GM19035 (cell line): ENCODE measurements around the gene CNN2.

Experiments used
- ATAC-seq: cut with Tn5 transposase; IDR thresholded peaks from one replicate; pipeline ENCODE4 v1.9.1; 2021; ENCODE audit not compliant: unreplicated experiment

Gene CNN2

DNA sequence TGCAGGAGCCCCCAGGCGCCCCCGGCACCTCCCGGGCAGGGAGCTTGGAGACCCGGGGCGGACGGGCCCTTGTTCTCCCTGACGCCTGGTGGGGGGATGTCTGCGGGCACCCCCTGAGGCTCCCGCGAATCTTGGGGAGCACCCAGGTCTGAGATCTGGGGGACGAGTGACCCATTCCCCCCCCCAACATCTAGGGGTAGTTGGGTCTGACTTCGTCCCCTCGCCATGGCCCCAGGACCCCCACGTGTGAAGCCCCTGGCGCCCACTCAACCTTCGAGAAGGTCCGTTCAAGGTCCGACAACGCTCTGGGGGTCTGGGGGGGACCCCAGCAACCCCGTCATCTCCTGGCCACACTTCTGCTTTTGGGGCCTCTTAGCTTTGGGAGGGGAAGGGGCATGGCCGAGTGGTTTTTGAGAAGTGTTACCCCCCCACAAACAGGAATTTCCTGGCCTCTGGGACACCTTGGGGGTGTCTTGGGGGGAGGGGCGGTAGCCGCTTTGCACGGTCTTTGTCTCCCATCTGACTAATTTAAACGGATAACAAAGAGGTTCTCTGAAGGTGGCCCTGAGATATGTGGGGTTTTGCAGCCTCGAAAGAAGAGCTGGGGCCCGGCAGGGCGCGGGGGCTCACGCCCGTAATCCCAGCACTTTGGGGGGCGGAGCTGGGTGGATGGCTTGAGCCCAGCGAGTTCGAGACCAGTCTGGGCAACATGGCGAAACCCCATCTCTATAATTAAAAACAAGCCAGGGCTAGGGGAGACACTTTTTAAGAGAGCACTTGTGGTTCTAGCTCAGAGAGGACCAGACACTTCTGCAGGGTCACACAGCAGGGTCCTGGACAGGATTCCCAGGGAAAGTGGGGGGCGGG is 608 bp downstream of the CNN2 start:
- no peak for ATAC-seq

DNA sequence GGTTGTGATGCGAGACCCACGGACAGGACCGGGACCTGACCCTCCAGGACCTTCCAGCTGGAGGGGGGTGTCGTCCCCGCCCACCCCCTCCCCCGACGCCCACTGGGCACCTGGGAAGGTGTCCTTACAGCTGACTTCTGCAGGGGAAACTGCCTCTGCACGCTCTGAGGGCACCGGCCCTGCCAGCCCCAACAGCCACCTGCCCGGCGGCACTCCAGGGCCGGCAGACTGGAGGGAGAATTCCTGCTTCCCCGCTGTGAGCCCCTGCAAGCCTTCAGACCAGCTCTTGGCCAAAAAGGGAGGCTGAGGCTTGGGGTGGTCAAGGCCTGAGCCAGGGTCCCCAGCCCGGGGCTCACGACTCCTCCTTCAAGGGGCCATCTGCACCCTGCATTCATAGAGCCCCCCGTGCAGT is 1.2 kb downstream of the CNN2 start:
- ATAC-seq, result no peak

GRCh38 chr19:1028062-1028926 is 1.9 kb downstream of the CNN2 start:
- ATAC-seq, result no peak

DNA sequence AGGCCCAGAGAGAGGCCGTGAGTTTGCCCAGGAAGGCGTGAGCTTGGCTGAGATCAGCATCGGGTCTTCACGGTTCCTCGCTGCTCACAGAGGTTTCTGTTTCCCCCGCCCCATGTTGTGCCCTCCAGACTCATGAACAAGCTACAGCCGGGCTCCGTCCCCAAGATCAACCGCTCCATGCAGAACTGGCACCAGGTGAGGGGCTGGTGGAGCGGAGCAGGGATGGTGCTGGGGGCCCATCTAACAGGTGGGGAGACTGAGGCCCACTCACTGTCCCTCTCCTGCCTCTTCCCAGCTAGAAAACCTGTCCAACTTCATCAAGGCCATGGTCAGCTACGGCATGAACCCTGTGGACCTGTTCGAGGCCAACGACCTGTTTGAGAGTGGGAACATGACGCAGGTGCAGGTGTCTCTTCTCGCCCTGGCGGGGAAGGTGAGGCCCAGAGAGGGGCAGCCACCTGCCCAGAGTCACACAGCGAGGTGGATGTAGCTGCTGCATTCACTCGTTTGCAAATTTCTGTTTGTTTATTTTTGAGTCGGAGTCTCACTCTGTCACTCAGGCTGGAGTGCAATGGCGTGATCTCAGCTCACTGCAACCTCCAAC is 6.0 kb downstream of the CNN2 start:
- no peak for ATAC-seq

DNA sequence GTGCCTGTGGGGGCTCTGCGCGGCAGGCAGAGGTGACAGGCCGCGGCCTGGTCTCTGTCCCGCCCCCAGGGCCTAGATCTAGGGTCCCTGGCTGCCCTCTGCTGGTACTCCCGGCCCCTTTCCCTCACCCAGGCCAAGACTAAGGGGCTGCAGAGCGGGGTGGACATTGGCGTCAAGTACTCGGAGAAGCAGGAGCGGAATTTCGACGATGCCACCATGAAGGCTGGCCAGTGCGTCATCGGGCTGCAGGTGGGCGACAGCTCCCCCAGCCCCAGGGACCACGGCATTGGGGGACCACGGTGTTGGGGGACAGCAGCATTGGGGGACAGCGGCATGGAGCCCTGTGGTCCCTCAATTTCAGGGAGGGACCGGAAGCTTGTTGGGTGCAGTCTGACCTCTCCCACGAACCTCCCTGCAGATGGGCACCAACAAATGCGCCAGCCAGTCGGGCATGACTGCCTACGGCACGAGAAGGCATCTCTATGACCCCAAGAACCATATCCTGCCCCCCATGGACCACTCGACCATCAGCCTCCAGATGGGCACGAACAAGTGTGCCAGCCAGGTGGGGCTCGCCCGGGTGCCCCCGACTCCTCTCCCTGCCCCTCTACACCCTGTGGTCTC is 9.7 kb downstream of the CNN2 start:
- ATAC-seq, result no peak

DNA sequence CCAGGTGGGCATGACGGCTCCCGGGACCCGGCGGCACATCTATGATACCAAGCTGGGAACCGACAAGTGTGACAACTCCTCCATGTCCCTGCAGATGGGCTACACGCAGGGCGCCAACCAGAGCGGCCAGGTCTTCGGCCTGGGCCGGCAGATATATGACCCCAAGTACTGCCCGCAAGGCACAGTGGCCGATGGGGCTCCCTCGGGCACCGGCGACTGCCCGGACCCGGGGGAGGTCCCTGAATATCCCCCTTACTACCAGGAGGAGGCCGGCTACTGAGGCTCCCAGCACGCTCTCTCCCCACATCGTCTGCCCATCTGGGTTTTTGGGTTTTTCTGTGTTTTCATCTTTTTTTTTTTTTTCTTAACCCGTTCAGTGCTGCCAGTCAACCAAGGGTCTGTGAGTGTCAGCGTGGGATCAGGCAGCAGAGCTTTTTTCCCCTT is 11.2 kb downstream of the CNN2 start:
- ATAC-seq, result no peak

- ATAC-seq, result no peak
These were observed 12.7 kb downstream of the CNN2 start for GRCh38 chr19:1038978-1039645.

DNA sequence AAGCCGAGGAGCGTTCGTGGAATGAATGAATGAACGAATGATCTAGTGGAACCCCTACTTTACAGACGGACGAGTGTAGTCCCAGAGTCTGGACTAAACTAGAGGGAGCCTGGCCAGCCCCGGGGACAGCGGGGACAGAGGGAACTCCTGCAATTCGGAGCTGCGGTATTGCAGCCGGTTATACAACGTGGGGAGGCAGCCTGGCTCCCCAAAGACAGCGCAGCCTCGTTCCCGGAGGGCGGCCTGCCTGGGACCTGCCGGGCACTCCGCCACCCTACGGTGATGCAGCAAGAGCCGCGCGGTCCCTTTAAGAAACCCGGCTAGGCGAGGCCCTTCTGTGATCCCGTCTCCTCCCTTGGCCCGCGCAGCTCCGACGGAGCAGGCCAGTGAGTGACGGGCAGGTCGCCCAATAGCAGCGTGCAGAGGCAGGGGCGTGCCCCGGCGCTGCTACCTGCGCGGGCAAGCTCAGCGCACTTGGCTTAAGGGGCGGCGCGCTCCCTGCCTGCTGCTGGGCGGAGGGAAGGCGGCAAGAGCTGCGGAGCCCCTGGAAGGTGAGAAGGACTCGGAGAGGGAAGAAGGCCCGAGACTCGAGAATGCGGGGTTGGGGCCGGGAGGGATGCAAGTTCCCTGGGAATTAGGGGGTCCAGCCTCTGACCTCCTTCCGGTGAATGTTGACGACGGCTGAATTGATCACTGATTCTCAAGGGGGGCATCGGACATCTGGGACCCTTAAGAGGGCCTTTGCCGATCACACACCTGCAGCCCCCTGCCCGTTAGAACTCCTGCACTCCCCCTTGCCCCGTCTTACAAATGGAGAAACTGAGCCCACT is 13.5 kb downstream of the CNN2 start, which contains the start of gene ABCA7:
Gene ABCA7, plus strand, starts transcription at position 462 of the 830 bp plus-strand sequence. CDS start 1,255 bp downstream, outside the sequence.
- peak; percentile 75 for ATAC-seq

DNA sequence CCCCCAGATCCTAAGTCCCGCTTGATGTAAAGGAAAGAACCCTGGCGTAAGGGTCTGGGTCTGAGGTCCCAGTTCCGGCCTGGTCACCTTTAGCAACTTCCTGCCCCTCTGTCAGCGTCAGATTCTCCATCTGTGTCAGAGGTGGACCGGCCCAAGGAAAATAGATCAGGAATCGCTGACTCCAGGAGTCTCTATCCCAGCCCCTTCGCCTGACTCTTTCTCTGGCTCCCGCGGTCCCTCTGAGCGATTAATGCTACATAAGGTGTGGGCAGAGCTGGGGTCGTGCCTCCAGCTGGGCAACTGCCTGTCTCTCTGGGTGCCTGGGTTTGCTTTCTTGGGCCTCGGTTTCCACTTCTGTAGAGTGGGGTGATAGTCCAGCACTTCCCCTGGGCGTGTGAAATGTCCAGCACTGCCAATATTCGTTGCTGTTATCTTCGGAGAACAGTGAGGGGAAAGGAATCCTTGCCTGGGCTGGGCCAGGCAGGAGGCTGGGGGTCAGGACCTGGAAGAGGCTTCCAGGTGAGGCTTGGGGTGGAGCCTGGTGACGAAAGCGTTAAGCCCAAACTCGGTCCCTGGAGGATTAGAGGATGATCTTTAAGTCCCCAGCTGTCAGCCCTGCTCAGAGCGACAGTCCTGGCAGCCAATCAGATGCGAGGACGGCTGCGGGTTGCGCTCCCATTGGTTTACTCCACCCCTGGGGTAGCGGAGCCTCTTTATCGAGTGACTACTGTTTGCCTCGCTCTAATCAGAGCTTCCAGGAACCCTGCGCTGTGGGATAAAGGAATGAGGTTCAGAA is 14.3 kb downstream of the CNN2 start:
- ATAC-seq, result no peak

DNA sequence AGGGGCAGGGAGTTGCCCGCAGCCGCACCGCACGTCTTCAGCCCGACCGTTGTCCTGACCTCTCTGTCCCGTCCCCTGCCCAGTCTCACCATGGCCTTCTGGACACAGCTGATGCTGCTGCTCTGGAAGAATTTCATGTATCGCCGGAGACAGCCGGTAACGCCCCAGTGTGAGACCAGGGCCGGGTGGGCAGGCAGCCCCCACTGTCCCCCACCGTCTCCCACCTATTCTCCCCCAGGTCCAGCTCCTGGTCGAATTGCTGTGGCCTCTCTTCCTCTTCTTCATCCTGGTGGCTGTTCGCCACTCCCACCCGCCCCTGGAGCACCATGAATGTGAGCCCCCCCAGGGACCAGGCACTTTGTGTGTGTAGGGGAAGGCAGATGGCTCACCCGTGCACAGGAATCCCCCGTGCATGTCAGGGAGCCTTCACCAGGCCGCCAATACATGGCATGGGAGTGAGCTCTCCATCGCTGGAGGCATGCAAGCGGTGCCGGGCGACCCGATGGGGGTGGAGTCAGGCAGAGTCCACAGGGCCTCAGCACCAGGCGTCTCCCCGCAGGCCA is 14.9 kb downstream of the CNN2 start:
- no peak for ATAC-seq

DNA sequence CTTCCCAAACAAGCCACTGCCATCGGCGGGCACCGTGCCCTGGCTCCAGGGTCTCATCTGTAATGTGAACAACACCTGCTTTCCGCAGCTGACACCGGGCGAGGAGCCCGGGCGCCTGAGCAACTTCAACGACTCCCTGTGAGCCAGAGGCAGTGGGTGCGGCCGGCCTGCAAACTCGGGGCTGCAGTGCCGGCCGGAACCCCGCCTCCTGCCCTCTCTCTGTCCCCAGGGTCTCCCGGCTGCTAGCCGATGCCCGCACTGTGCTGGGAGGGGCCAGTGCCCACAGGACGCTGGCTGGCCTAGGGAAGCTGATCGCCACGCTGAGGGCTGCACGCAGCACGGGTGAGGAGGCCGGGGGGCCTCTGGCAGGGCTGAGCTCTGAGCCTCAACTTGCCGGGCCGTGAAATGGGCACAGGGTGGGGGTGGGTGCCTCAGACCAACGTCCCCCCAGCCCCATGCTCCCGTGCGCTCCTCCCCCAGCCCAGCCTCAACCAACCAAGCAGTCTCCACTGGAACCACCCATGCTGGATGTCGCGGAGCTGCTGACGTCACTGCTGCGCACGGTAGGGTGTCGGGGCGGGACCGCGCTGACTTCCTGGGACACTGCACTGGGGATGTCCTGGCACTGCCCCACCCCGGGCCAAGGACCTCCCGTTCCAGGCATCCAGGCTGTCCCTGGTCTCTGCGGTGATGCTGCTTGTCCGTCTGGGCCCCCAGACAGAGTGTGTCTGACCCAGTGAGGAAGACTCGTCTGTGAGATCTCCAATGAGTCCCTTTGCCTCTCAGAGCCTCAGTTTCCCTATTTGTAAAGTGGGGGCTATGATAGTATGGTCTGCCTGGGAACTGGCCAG is 15.7 kb downstream of the CNN2 start:
- no peak for ATAC-seq

GRCh38 chr19:1042689-1043511 is 16.5 kb downstream of the CNN2 start:
- no peak for ATAC-seq

GRCh38 chr19:1045247-1045603 is 18.8 kb downstream of the CNN2 start:
- no peak for ATAC-seq

- ATAC-seq, result no peak
These were observed 19.8 kb downstream of the CNN2 start for GRCh38 chr19:1046117-1046626.

DNA sequence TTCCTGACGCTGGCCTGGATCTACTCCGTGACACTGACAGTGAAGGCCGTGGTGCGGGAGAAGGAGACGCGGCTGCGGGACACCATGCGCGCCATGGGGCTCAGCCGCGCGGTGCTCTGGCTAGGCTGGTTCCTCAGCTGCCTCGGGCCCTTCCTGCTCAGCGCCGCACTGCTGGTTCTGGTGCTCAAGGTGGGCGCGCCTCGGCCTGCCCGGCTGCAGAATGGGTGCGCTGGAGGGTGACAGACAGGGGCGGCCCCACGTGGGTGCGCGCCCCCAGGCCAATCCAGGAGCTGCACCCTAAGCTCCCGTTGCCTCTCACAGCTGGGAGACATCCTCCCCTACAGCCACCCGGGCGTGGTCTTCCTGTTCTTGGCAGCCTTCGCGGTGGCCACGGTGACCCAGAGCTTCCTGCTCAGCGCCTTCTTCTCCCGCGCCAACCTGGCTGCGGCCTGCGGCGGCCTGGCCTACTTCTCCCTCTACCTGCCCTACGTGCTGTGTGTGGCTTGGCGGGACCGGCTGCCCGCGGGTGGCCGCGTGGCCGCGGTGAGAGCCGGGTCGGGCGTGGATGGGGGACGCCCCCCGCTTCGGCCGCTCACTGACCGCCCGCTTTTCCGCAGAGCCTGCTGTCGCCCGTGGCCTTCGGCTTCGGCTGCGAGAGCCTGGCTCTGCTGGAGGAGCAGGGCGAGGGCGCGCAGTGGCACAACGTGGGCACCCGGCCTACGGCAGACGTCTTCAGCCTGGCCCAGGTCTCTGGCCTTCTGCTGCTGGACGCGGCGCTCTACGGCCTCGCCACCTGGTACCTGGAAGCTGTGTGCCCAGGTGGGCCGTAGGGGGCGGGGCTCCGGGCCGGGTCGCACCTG is 20.7 kb downstream of the CNN2 start:
- ATAC-seq, result no peak
